HG03442 (cell line): ENCODE results near the gene TPGS1.

Experiments used
- ATAC-seq: cut with Tn5 transposase; IDR thresholded peaks from one replicate; pipeline ENCODE4 v1.9.1; 2021; ENCODE audit warnings: mild to moderate bottlenecking, moderate library complexity; ENCODE audit not compliant: unreplicated experiment

The TPGS1 gene

GRCh38 chr19:517721-518597 lies 10.7 kb downstream of the TPGS1 start:
- ATAC-seq: no peak

GRCh38 chr19:518598-519231 lies 11.4 kb downstream of the TPGS1 start:
- ATAC-seq: no peak

- ATAC-seq: no peak
Observed at GRCh38 chr19:519449-519865, 12.2 kb downstream of the TPGS1 start.

GRCh38 chr19:522726-523125 lies 15.4 kb downstream of the TPGS1 start:
- ATAC-seq: no peak

- no peak for ATAC-seq
Observed at GRCh38 chr19:524062-524674, 16.9 kb downstream of the TPGS1 start.

- no peak for ATAC-seq
Observed at GRCh38 chr19:525029-525428, 17.7 kb downstream of the TPGS1 start.

GRCh38 chr19:525857-526419 lies 18.6 kb downstream of the TPGS1 start:
- no peak for ATAC-seq

GRCh38 chr19:530134-531008 lies 23.1 kb downstream of the TPGS1 start:
- no peak for ATAC-seq

GRCh38 chr19:531009-531752 lies 23.9 kb downstream of the TPGS1 start:
- ATAC-seq: peak; percentile 61

GRCh38 chr19:531753-532560 lies 24.7 kb downstream of the TPGS1 start, which contains the start of gene CDC34:
Gene CDC34, plus strand, starts transcription at chr19:531760. Its CDS starts 172 bp downstream, at chr19:531932.
- ATAC-seq: peak; percentile 3

- ATAC-seq: no peak
Observed at GRCh38 chr19:532561-533363, 25.5 kb downstream of the TPGS1 start.

GRCh38 chr19:533364-534058 lies 26.2 kb downstream of the TPGS1 start:
- no peak for ATAC-seq

GRCh38 chr19:534088-534487 lies 26.8 kb downstream of the TPGS1 start:
- ATAC-seq: no peak

GRCh38 chr19:535017-535835 lies 27.9 kb downstream of the TPGS1 start:
- no peak for ATAC-seq

- no peak for ATAC-seq
Observed at GRCh38 chr19:536031-536880, 29.0 kb downstream of the TPGS1 start.
